H1 (cell line): ENCODE measurements around the gene NAAA. TPM values are rescaled to one million over a fixed set of nuclear protein-coding genes. Genes with fewer than 3 reads are reported as not detected.

Experiments used
- CTCF ChIA-PET: fragments of 300-600 bp; sonication (Branson Sonifier 250); formaldehyde crosslinking; loops from one replicate; lab custom pipeline; 2021; ENCODE audit not compliant: partially characterized antibody; lab: Charles Lee
- POLR2A ChIA-PET: fragments of 300-600 bp; sonication (Branson Sonifier 250); formaldehyde crosslinking; loops from one replicate; lab custom pipeline; 2021; ENCODE audit warnings: inconsistent platforms; ENCODE audit not compliant: partially characterized antibody; lab: Charles Lee
- DNase-seq, 2 experiments: peaks; one replicate each; pipeline versions ENCODE4 v3.0.0 to v3.0.0-alpha.2; 2010 to 2022; ENCODE audit warnings: low spot score in 2 of 2, low read depth in 1 of 2, mixed read lengths in 1 of 2
- FAIRE-seq: peaks from 2 replicates; lab custom pipeline; 2011; peaks lifted over from hg19 to GRCh38; lab: Jason Lieb, UNC
- H2AFZ ChIP-seq: 2 replicates; pipeline ENCODE4 v1.8.1; 2012; ENCODE audit warnings: low read length, inconsistent platforms
- H2AK5ac ChIP-seq: 2 replicates; pipeline ENCODE4 v1.6.1; 2013; ENCODE audit warnings: low read depth, low read length
- H2BK120ac ChIP-seq: replicated peaks from 2 replicates; pipeline ENCODE3; 2013; ENCODE audit warnings: low read depth, low read length, inconsistent platforms
- H2BK12ac ChIP-seq: 2 replicates; pipeline ENCODE4 v1.6.1; 2013; ENCODE audit warnings: low read depth, low read length
- H2BK15ac ChIP-seq: 2 replicates; pipeline ENCODE4 v1.6.1; 2013; ENCODE audit warnings: low read length
- H2BK20ac ChIP-seq: 2 replicates; pipeline ENCODE4 v1.6.1; 2013; ENCODE audit warnings: low read length
- H2BK5ac ChIP-seq: 2 replicates; pipeline ENCODE4 v1.6.1; 2013; ENCODE audit warnings: low read depth, low read length
- H3K14ac ChIP-seq: 2 replicates; pipeline ENCODE4 v1.6.1; 2013; ENCODE audit warnings: inconsistent platforms; ENCODE audit not compliant: insufficient read length
- H3K18ac ChIP-seq: 2 replicates; pipeline ENCODE4 v1.6.1; 2013; ENCODE audit warnings: low read length; ENCODE audit errors: extremely low read depth
- H3K23ac ChIP-seq: 2 replicates; pipeline ENCODE4 v1.6.1; 2013; ENCODE audit warnings: inconsistent platforms; ENCODE audit not compliant: insufficient read length
- H3K23me2 ChIP-seq: 2 replicates; pipeline ENCODE4 v1.6.1; 2013; ENCODE audit warnings: low read depth, low read length
- H3K27ac ChIP-seq: 2 replicates; pipeline ENCODE4 v1.6.1; 2011; ENCODE audit warnings: low read depth, low read length, inconsistent platforms
- H3K27me3 ChIP-seq, 4 experiments: replicated peaks in 1 of 4; 1 replicate in 1 of 4; 2 replicates in 3 of 4; pipeline versions ENCODE4 v1.6.1 to v1.8.1; 2011 to 2013; ENCODE audit warnings: low read length in 3 of 4, mild to moderate bottlenecking in 3 of 4, inconsistent platforms in 2 of 4, mixed read lengths in 2 of 4, moderate library complexity in 1 of 4; ENCODE audit not compliant: control insufficient read depth in 3 of 4, insufficient read depth in 3 of 4; ENCODE audit errors: extremely low read depth in 1 of 4
- H3K36me3 ChIP-seq, 4 experiments: 2 replicates each; pipeline versions ENCODE4 v1.6.1 to v1.8.1; 2011 to 2013; ENCODE audit warnings: mild to moderate bottlenecking in 4 of 4, low read length in 3 of 4, moderate library complexity in 2 of 4, control low read depth in 1 of 4, inconsistent platforms in 1 of 4; ENCODE audit not compliant: insufficient read depth in 4 of 4, control insufficient read depth in 2 of 4
- H3K4ac ChIP-seq: replicated peaks from 2 replicates; pipeline ENCODE3; 2013; ENCODE audit warnings: low read length, low read depth, mixed read lengths, inconsistent platforms; ENCODE audit not compliant: insufficient read length
- H3K4me1 ChIP-seq, 4 experiments: replicated peaks in 1 of 4; 1 replicate in 1 of 4; 2 replicates in 3 of 4; pipeline versions ENCODE4 v1.6.1 to v1.8.1; 2011 to 2013; ENCODE audit warnings: low read length in 3 of 4, inconsistent platforms in 2 of 4, mixed read lengths in 1 of 4; ENCODE audit not compliant: insufficient read depth in 4 of 4, control insufficient read depth in 3 of 4
- H3K4me2 ChIP-seq, 2 experiments: 2 replicates each; pipeline versions ENCODE4 v1.6.1 to v1.8.1; 2011 to 2013; ENCODE audit warnings: low read depth in 2 of 2, low read length in 2 of 2, control low read depth in 1 of 2, inconsistent platforms in 1 of 2, mild to moderate bottlenecking in 1 of 2; ENCODE audit not compliant: insufficient read depth in 1 of 2
- H3K4me3 ChIP-seq, 4 experiments: fragments of 200-600, 300-600 bp in 1 of 4; sonication (generic), shearing (Covaris generic), sonication (Bioruptor Twin) in 1 of 4; 2 replicates each; pipeline versions ENCODE4 v1.5.1 to v1.8.1; 2011 to 2016; ENCODE audit warnings: low read length in 4 of 4, low read depth in 3 of 4, control low read depth in 2 of 4, inconsistent platforms in 2 of 4, mild to moderate bottlenecking in 2 of 4, mixed read lengths in 1 of 4, moderate library complexity in 1 of 4; ENCODE audit not compliant: insufficient read depth in 2 of 4; ENCODE audit errors: extremely low read depth in 1 of 4
- H3K56ac ChIP-seq: replicated peaks from 2 replicates; pipeline ENCODE3; 2013; ENCODE audit warnings: low read depth, mild to moderate bottlenecking, mixed read lengths, low read length, inconsistent platforms; ENCODE audit not compliant: insufficient read length
- H3K79me1 ChIP-seq: 2 replicates; pipeline ENCODE4 v1.6.1; 2013; ENCODE audit warnings: low read depth, low read length, control low read depth
- H3K79me2 ChIP-seq, 2 experiments: 2 replicates each; pipeline versions ENCODE4 v1.6.1 to v1.8.1; 2012 to 2013; ENCODE audit warnings: low read length in 2 of 2, mild to moderate bottlenecking in 2 of 2, inconsistent platforms in 1 of 2; ENCODE audit not compliant: insufficient read depth in 2 of 2, control insufficient read depth in 1 of 2
- H3K9ac ChIP-seq, 4 experiments: replicated peaks in 1 of 4; 1 replicate in 1 of 4; 2 replicates in 3 of 4; pipeline versions ENCODE4 v1.6.1 to v1.8.1; 2011 to 2013; ENCODE audit warnings: low read depth in 3 of 4, low read length in 3 of 4, control low read depth in 2 of 4, mild to moderate bottlenecking in 2 of 4, moderate library complexity in 2 of 4, inconsistent platforms in 1 of 4; ENCODE audit errors: extremely low read depth in 1 of 4
- H3K9me3 ChIP-seq, 2 experiments: 2 replicates each; pipeline versions ENCODE4 v1.6.1 to v1.8.1; 2012 to 2013; ENCODE audit warnings: mild to moderate bottlenecking in 2 of 2, moderate library complexity in 2 of 2, control low read depth in 1 of 2, inconsistent platforms in 1 of 2, low read depth in 1 of 2, low read length in 1 of 2, mixed read lengths in 1 of 2; ENCODE audit not compliant: insufficient read depth in 2 of 2
- H4K20me1 ChIP-seq, 2 experiments: replicated peaks in 1 of 2; 2 replicates each; pipeline versions ENCODE3 to v1.8.1; 2011 to 2013; ENCODE audit warnings: inconsistent platforms in 2 of 2, low read length in 2 of 2, mild to moderate bottlenecking in 1 of 2; ENCODE audit not compliant: insufficient read depth in 2 of 2, control insufficient read depth in 1 of 2
- H4K5ac ChIP-seq: 2 replicates; pipeline ENCODE4 v1.6.1; 2013; ENCODE audit warnings: low read length, low read depth, mixed read lengths, inconsistent platforms; ENCODE audit not compliant: insufficient read length
- H4K8ac ChIP-seq: 2 replicates; pipeline ENCODE4 v1.8.0; 2013; ENCODE audit warnings: mild to moderate bottlenecking, moderate library complexity, low read length, inconsistent platforms; ENCODE audit not compliant: insufficient read depth; ENCODE audit errors: extremely low read depth
- H4K91ac ChIP-seq: replicated peaks from 2 replicates; pipeline ENCODE3; 2013; ENCODE audit warnings: low read length, mixed read lengths, inconsistent platforms; ENCODE audit not compliant: insufficient read length
- CBX5 ChIP-seq: fragments of 300-800, 300-1000 bp; sonication (generic); IDR thresholded peaks from 2 replicates; pipeline ENCODE4 v1.7.1; 2016; ENCODE audit warnings: antibody characterized with exemption, low read length, low read depth
- CEBPB ChIP-seq: IDR thresholded peaks from 2 replicates; pipeline ENCODE4 v1.6.1; 2012; ENCODE audit warnings: low read depth, low read length
- HDAC6 ChIP-seq: IDR thresholded peaks from one replicate; pipeline ENCODE4 v1.7.1; 2012; ENCODE audit warnings: low read depth, mild to moderate bottlenecking, inconsistent platforms, low read length, moderate library complexity
- KDM1A ChIP-seq: fragments of 200-600, 300-600 bp; sonication (generic); IDR thresholded peaks from 2 replicates; pipeline ENCODE4 v1.7.1; 2016; ENCODE audit warnings: mild to moderate bottlenecking, low read length, borderline replicate concordance
- MAX ChIP-seq: IDR thresholded peaks from 2 replicates; pipeline ENCODE4 v1.6.1; 2012; ENCODE audit warnings: inconsistent platforms
- NRF1 ChIP-seq: IDR thresholded peaks from 2 replicates; pipeline ENCODE4 v1.6.1; 2011; ENCODE audit warnings: mild to moderate bottlenecking, low read depth, low read length, improper control_type of control experiment
- POLR2A ChIP-seq, 2 experiments: IDR thresholded peaks; 1 replicate in 1 of 2; 2 replicates in 1 of 2; pipeline ENCODE4 v1.6.1; 2011; ENCODE audit warnings: low read depth in 2 of 2, low read length in 2 of 2, mild to moderate bottlenecking in 2 of 2; ENCODE audit errors: control extremely low read depth in 1 of 2
- POU5F1 ChIP-seq: IDR thresholded peaks from 2 replicates; pipeline ENCODE4 v1.6.1; 2011; ENCODE audit warnings: low read depth, mild to moderate bottlenecking, low read length, moderate library complexity
- RFX5 ChIP-seq: IDR thresholded peaks from 2 replicates; pipeline ENCODE4 v1.6.1; 2011; ENCODE audit warnings: low read depth, low read length, improper control_type of control experiment, borderline replicate concordance
- SIN3A ChIP-seq, 2 experiments: IDR thresholded peaks in 1 of 2; conservative IDR thresholded peaks in 1 of 2; 2 replicates each; pipeline ENCODE4 v1.6.1; 2011 to 2012; ENCODE audit warnings: low read length in 2 of 2, improper control_type of control experiment in 1 of 2, low read depth in 1 of 2, mild to moderate bottlenecking in 1 of 2
- SP2 ChIP-seq: IDR thresholded peaks from 2 replicates; pipeline ENCODE4 v1.6.1; 2012; ENCODE audit warnings: mild to moderate bottlenecking, low read length, inconsistent platforms
- TBP ChIP-seq: IDR thresholded peaks from 2 replicates; pipeline ENCODE4 v1.6.1; 2011; ENCODE audit warnings: low read depth, low read length, improper control_type of control experiment
- WGBS, 2 experiments: shearing (Covaris generic) in 1 of 2; methylation state at CpG; one replicate each; pipeline versions ENCODE4 v1.1.6 to v1.1.7; 2013 to 2015; ENCODE audit warnings: low lambda C conversion rate in 2 of 2, mixed read lengths in 2 of 2, inconsistent platforms in 1 of 2, low coverage in 1 of 2, missing lambda C conversion rate in 1 of 2; ENCODE audit not compliant: insufficient replicate concordance in 2 of 2, insufficient coverage in 1 of 2, insufficient read length in 1 of 2; ENCODE audit errors: extremely low coverage in 1 of 2, missing lambda C conversion rate in 1 of 2; 5-methylcytosine and 5-hydroxymethylcytosine counted together
- polyA plus RNA-seq, 7 experiments: library from polyadenylated mRNA; depleted of rRNA in 3 of 7; stranded (reverse) in 5 of 7; unstranded in 2 of 7; fragments of >200 nt in 5 of 7; fragments of 200-250 nt in 2 of 7; gene quantifications; 1 replicate in 5 of 7; 2 replicates in 1 of 7; 4 replicates in 1 of 7; pipeline versions ENCODE4 v1.2.1 to v1.2.3, GENCODE V29; 2011 to 2013; ENCODE audit warnings: missing spikeins in 2 of 7, mixed read lengths in 2 of 7
- total RNA-seq: library from RNA; stranded (reverse); fragmentation: NEBNext Ultra II Directional; extraction: Animal tissue kit (Norgen Biotek cat#: 25700); gene quantifications from 2 replicates; pipeline ENCODE4 v1.2.1, GENCODE V29; 2021

Gene NAAA
- total and polyA plus RNA-seq, 2 of the 8 experiments (the other 6 are each of a cell fraction or from before 2014, with no cell fraction given): 9.4 to 12.5 TPM

- no peaks in the 10 kb centered on the region for H3K9me3 ChIP-seq
- CTCF ChIA-PET: interaction anchor here (1.0 to 6.8 kb wide), 6 partner anchors 10 to 157 kb away, joined by 3 to 29 read pairs (median 6); partner anchors contain the start of gene NAAA
Measured at GRCh38 chr4:75930152-75930551, 10.7 kb downstream of the NAAA start.

More at GRCh38 chr4:75930152-75930551, 10.7 kb downstream of the NAAA start:
- Histone ChIP-seq H2BK12ac (no peak overlapping the region), H3K23me2 (no peaks in the 10 kb centered on the region), H3K4me1 (no peaks in the 10 kb centered on the region), H3K9ac (no peak overlapping the region), H3K23ac (no peak overlapping the region), H3K27ac (no peak overlapping the region), H2AK5ac (no peak overlapping the region), H3K79me1 (no peaks in the 10 kb centered on the region; the same call in 1 of the 2 replicates), H4K91ac (no peak overlapping the region), H3K14ac (no peak overlapping the region), H3K4ac (no peak overlapping the region), H3K4me2 (no peak overlapping the region), H2BK15ac (no peak overlapping the region), H4K20me1 (no peaks in the 10 kb centered on the region), H4K8ac (no peak overlapping the region), H3K56ac (no peak overlapping the region), H3K18ac (no peak overlapping the region), H2BK5ac (no peak overlapping the region), H2AFZ (no peak overlapping the region), H3K4me3 (no peak overlapping the region), H3K36me3 (no peaks in the 10 kb centered on the region), H4K5ac (no peak overlapping the region), H2BK120ac (no peak overlapping the region), H2BK20ac (no peak overlapping the region), H3K79me2 (no peaks in the 10 kb centered on the region), H3K27me3 (no peaks in the 10 kb centered on the region)
- POLR2A ChIA-PET: interaction anchor here (1.6 kb wide), 1 partner anchor 10 kb away, joined by 7 read pairs; the partner anchor contains the start of gene NAAA
- DNase-seq: peak in 1 of 2 experiments; percentile 20
- TF ChIP-seq TBP (no peak), RFX5 (no peak), HDAC6 (no peak), CBX5 (no peak), SP2 (no peak), CEBPB (no peak), KDM1A (no peak), SIN3A (conservative IDR thresholded peaks at IDR 0.05 in 1 of 2, IDR thresholded peaks at IDR 0.05 in 1 of 2; ENCODE audit: low read depth in 1 of 2, low read length in 2 of 2) (no peak), POU5F1 (no peak), MAX (no peak), POLR2A (IDR thresholded peaks at IDR 0.05; ENCODE audit: control extremely low read depth in 1 of 2, low read depth in 2 of 2, low read length in 2 of 2) (no peak), NRF1 (no peak)
- 92% methylated on average over 3 of the region's 3 CpGs; no CpG with 5 or more reads in 1 of the 2 experiments for WGBS, 2 experiments
- no peak for FAIRE-seq
